Cardiac fibroblast (primary cell): ENCODE data around the gene FAM219A.
"Not testable (repeated sequence)": the region's sequence is repeated elsewhere in the genome, so short reads cannot be mapped to it uniquely, and the experiment has no call there.

Experiments used
- DNase-seq, 2 donors: peaks; one replicate each; pipeline versions ENCODE4 v3.0.0 to v3.0.0-alpha.2; 2010; ENCODE audit warnings: low read depth in 2 of 2
- H3K4me3 ChIP-seq, 2 donors: replicated peaks in 1 of 2; 1 replicate in 1 of 2; 2 replicates in 1 of 2; pipeline ENCODE4 v1.5.1; 2011; ENCODE audit warnings: low read depth in 2 of 2, low read length in 2 of 2, mild to moderate bottlenecking in 2 of 2, moderate library complexity in 1 of 2
- TF ChIP-seq, protein P1 (sequence below): IDR thresholded peaks from one replicate; pipeline ENCODE4 v1.5.1; 2011; ENCODE audit warnings: low read depth, mild to moderate bottlenecking, low read length, inconsistent platforms

FAM219A gene

DNA sequence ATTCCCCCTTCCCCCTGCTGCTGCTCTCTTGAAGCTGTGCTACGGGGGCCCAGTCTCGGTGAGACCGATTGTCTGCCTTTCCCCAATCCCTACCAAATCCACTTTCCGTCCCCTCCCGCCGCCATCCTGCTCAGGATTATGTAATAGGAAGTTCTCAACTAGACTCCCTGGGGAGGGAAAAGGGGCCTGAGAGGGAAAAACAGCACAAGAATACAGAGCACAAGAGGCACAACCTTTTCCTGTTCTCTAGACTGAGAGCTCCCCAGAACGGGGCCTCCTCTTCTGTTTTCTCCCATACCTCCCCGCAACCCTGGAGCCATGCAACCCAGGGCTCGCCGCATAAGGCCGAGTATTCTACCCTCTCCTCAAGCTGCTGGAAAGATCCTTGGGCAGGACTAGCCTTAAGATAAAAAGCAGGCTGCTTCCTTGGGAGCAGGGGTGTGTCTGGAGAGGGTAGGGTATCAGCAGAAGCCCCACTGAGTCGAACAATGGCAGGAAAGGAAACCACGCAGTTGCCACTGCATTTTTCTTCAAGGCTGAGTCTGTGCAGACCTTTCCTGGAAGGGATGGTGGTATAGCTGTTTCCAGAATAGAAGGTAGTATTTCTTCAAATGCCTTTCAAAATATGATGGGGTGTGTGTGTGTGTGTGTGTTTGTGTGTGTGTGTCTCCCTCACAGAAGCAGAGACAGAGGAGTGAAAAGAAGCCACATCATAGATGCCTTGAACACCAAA, 94.6 kb downstream of the FAM219A start:
- H3K4me3 ChIP-seq: no peak overlapping the region
- TF ChIP-seq, protein P1, sequence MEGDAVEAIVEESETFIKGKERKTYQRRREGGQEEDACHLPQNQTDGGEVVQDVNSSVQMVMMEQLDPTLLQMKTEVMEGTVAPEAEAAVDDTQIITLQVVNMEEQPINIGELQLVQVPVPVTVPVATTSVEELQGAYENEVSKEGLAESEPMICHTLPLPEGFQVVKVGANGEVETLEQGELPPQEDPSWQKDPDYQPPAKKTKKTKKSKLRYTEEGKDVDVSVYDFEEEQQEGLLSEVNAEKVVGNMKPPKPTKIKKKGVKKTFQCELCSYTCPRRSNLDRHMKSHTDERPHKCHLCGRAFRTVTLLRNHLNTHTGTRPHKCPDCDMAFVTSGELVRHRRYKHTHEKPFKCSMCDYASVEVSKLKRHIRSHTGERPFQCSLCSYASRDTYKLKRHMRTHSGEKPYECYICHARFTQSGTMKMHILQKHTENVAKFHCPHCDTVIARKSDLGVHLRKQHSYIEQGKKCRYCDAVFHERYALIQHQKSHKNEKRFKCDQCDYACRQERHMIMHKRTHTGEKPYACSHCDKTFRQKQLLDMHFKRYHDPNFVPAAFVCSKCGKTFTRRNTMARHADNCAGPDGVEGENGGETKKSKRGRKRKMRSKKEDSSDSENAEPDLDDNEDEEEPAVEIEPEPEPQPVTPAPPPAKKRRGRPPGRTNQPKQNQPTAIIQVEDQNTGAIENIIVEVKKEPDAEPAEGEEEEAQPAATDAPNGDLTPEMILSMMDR: no peak
- DNase-seq: peak; percentile 72 to 82

DNA sequence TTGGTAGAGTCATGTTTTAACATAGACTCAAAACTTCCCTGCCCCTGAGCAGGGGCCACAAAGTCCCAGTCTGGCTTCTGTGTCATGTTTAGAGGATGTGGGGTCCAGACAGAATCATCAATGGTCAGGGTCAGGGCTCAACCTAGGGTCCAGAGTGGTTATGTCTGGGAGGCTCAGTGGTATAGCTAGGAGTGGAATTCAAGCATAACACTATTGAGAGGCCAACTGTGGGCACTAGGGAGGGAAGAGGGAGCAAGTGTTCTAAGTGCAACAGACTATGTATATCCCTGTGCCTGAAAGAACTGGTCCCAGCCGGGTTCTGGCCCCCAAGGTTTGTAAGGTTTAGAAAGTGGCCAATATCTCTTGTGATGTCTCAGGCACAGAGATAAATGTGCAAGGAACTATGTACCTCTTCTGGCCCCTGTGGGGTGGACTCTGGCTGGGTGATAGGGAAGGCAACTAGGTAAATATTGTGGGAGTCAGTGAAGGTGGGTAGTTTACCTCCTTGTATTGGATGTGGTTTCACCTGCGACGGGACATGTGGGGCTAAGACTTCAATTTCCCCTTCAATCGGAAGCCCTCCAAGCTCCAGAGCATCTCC, 95.7 kb downstream of the FAM219A start:
- no peak overlapping the region for H3K4me3 ChIP-seq
- DNase-seq: no peak
- TF ChIP-seq, protein P1: no peak

DNA sequence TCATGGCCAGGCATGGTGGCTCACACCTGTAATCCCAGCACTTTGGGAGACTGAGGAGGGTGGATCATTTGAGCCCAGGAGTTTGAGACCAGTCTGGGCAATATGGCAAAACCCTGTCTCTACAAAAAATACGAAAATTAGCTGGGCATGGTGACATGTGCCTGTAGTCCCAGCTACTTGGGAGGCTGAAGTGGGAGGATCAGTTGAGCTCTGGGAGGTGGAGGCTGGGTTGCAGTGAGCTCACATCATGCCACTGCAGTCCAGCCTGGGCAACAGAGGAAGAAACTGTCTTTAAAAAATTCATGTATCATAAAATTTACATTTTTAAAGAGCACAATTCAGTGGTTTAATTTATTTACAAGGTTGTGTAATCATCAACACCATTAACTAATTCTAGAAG, 105.4 kb downstream of the FAM219A start:
- not testable (repeated sequence) for H3K4me3 ChIP-seq, DNase-seq

DNA sequence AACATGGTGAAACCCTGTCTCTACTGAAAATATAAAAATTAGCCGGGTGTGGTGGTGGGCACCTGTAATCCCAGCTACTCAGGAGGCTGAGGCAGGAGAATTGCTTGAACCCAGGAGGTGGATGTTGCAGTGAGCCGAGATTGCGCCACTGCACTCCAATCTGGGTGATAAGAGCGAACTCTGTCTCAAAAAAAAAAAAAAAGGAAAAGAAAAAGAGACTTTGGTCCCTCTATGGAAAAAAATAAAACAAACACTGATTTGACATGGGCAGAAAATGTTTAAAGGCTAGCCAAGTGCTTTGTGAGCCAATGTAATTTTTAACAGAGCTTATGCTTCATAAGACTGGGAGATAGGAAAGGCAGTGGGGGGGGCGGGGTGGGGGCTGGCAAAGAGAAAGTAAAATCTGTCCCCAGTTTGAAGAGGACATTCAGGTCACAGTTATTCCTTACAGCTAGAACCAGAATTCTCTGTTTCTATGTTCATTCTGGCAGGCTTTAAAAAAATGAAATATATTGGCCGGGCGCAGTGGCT, 106.2 kb downstream of the FAM219A start:
- not testable (repeated sequence) for H3K4me3 ChIP-seq, DNase-seq

DNA sequence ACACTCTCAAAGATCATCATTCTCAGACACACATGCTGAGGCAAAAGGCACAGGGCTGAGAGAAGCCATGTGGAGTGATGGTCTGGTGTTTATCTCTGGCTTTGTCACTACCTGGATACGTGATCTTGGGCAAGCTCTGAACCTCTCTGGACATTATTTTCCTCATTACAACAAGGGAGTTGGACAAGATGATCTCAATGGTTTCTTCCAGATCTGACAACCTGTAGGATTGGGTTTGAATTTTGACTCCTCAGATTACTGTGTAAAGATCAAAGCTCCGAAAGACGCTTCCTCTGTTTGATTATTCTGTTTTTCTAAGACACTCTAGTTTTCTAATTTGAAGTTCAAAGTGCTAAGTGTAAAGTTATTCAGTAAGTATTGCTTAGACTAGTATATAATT, 109.0 kb downstream of the FAM219A start:
- H3K4me3 ChIP-seq: no peak overlapping the region
- no peak for DNase-seq
- TF ChIP-seq, protein P1: no peak
